GM12878 (cell line): ENCODE measurements around the gene ZPR1. TPM values are rescaled to one million over a fixed set of nuclear protein-coding genes. Genes with fewer than 3 reads are reported as not detected.

ENCODE experiments used
- ATAC-seq: fragments of 200-7000 bp; cut with Tn5 transposase; 3 replicates; pipeline ENCODE4 v1.9.1; 2020; ENCODE audit warnings: mild to moderate bottlenecking, moderate library complexity
- BruUV-seq: library from RNA; stranded (reverse); fragments of 400-500 nt; replicated peaks from 2 replicates; lab custom pipeline; 2021; lab: Mats Ljungman, UMichigan
- CTCF ChIA-PET: fragments of 300-600 bp; sonication (Branson Sonifier 250); formaldehyde crosslinking; extraction: SDS; loops from one replicate; lab custom pipeline; 2021; ENCODE audit warnings: inconsistent platforms; lab: Yijun Ruan, JAX
- POLR2A ChIA-PET: fragments of 350-600 bp; formaldehyde crosslinking; extraction: SDS; loops from one replicate; lab custom pipeline; 2021; ENCODE audit warnings: inconsistent platforms; lab: Charles Lee
- RAD21 ChIA-PET: fragments of 300-600 bp; sonication (Branson Sonifier 250); formaldehyde crosslinking; loops from one replicate; lab custom pipeline; 2023; ENCODE audit warnings: antibody characterized with exemption; ENCODE audit not compliant: unreplicated experiment; lab: Charles Lee
- SMC1A ChIA-PET: fragments of 300-600 bp; sonication (Branson Sonifier 250); formaldehyde crosslinking; loops from one replicate; lab custom pipeline; 2023; ENCODE audit not compliant: unreplicated experiment, uncharacterized antibody; lab: Charles Lee
- DNase-seq: peaks from one replicate; pipeline ENCODE4 v3.0.0-alpha.2; 2011; ENCODE audit warnings: low read depth, low spot score
- FAIRE-seq: peaks from 3 replicates; lab custom pipeline; 2011; peaks lifted over from hg19 to GRCh38; lab: Jason Lieb, UNC
- H2AFZ ChIP-seq: 2 replicates; pipeline ENCODE4 v1.6.0; 2011; ENCODE audit warnings: low read depth, low read length, control low read depth; ENCODE audit not compliant: control insufficient read depth
- H3K27ac ChIP-seq: 2 replicates; pipeline ENCODE4 v1.5.1; 2011; ENCODE audit warnings: control low read depth; ENCODE audit not compliant: control insufficient read depth, insufficient read depth
- H3K27me3 ChIP-seq, 2 experiments: replicated peaks in 1 of 2; 2 replicates each; pipeline versions ENCODE4 v1.6.0 to v1.6.1; 2011; ENCODE audit warnings: low read length in 1 of 2; ENCODE audit not compliant: control insufficient read depth in 2 of 2, insufficient read depth in 2 of 2
- H3K36me3 ChIP-seq, 2 experiments: 2 replicates each; pipeline ENCODE4 v1.5.1; 2011; ENCODE audit warnings: low read length in 1 of 2; ENCODE audit not compliant: control insufficient read depth in 2 of 2, insufficient read depth in 2 of 2
- H3K4me1 ChIP-seq: 2 replicates; pipeline ENCODE4 v1.6.1; 2011; ENCODE audit warnings: mild to moderate bottlenecking, low read length, moderate library complexity, mixed read lengths; ENCODE audit not compliant: control insufficient read depth, insufficient read depth
- H3K4me2 ChIP-seq: 2 replicates; pipeline ENCODE4 v1.6.0; 2011; ENCODE audit warnings: control low read depth; ENCODE audit not compliant: control insufficient read depth, insufficient read depth
- H3K4me3 ChIP-seq: fragments of 200-600 bp; sonication (generic); 2 replicates; pipeline ENCODE4 v1.5.1; 2016
- H3K79me2 ChIP-seq: 2 replicates; pipeline ENCODE4 v1.6.0; 2011; ENCODE audit warnings: low read length; ENCODE audit not compliant: control insufficient read depth, insufficient read depth
- H3K9ac ChIP-seq: 2 replicates; pipeline ENCODE4 v1.8.0; 2011; ENCODE audit warnings: low read length, control low read depth, mixed read lengths; ENCODE audit not compliant: control insufficient read depth, insufficient read depth
- H3K9me3 ChIP-seq: replicated peaks from 3 replicates; pipeline ENCODE4 v1.5.1; 2011; ENCODE audit warnings: mild to moderate bottlenecking, low read length; ENCODE audit not compliant: control insufficient read depth, insufficient read depth
- H4K20me1 ChIP-seq: 2 replicates; pipeline ENCODE4 v1.6.0; 2011; ENCODE audit not compliant: control insufficient read depth, insufficient read depth
- ESRRA ChIP-seq: IDR thresholded peaks from 2 replicates; pipeline ENCODE4 v1.6.1; 2012; ENCODE audit warnings: mild to moderate bottlenecking, low read length, improper control_type of control experiment
- HDAC6 ChIP-seq: fragments of 200-600 bp; sonication (generic); IDR thresholded peaks from one replicate; pipeline ENCODE4 v1.8.0; 2017; ENCODE audit warnings: antibody characterized with exemption; ENCODE audit not compliant: unreplicated experiment
- KAT2A ChIP-seq: conservative IDR thresholded peaks from 2 replicates; pipeline ENCODE4 v1.6.1; 2011; ENCODE audit warnings: low read depth, low read length; ENCODE audit not compliant: control insufficient read depth
- POLR2A ChIP-seq: IDR thresholded peaks from 2 replicates; pipeline ENCODE4 v1.6.1; 2011; ENCODE audit warnings: low read depth, mild to moderate bottlenecking, low read length
- RAD21 ChIP-seq: IDR thresholded peaks from 2 replicates; pipeline ENCODE4 v1.6.1; 2011; ENCODE audit warnings: mild to moderate bottlenecking, low read depth, low read length, moderate library complexity; ENCODE audit not compliant: insufficient read depth
- RUNX3 ChIP-seq: IDR thresholded peaks from 2 replicates; pipeline ENCODE4 v1.6.1; 2012; ENCODE audit warnings: low read length, inconsistent platforms
- SMC3 ChIP-seq: IDR thresholded peaks from 2 replicates; pipeline ENCODE4 v1.6.1; 2011; ENCODE audit warnings: low read length, improper control_type of control experiment, borderline replicate concordance
- STAT3 ChIP-seq: IDR thresholded peaks from 2 replicates; pipeline ENCODE4 v1.6.1; 2011; ENCODE audit warnings: low read depth, low read length, improper control_type of control experiment
- SUPT20H ChIP-seq: IDR thresholded peaks from 2 replicates; pipeline ENCODE4 v1.6.1; 2011; ENCODE audit warnings: low read depth, mild to moderate bottlenecking, low read length, moderate library complexity, borderline replicate concordance; ENCODE audit not compliant: control insufficient read depth
- SUZ12 ChIP-seq: fragments of 200-600 bp; sonication (generic); IDR thresholded peaks from one replicate; pipeline ENCODE4 v1.6.1; 2018; ENCODE audit warnings: antibody characterized with exemption, mild to moderate bottlenecking; ENCODE audit not compliant: unreplicated experiment
- TARDBP ChIP-seq: IDR thresholded peaks from 2 replicates; pipeline ENCODE4 v1.6.1; 2016; ENCODE audit warnings: borderline replicate concordance
- TCF12 ChIP-seq: IDR thresholded peaks from 2 replicates; pipeline ENCODE4 v1.6.1; 2011; ENCODE audit warnings: low read depth, mild to moderate bottlenecking, low read length
- ZNF217 ChIP-seq: fragments of 450-650 bp; IDR thresholded peaks from 2 replicates; pipeline ENCODE4 v1.6.1; 2017; ENCODE audit warnings: antibody characterized with exemption, mild to moderate bottlenecking
- WGBS: methylation state at CpG from one replicate; pipeline ENCODE4 v1.1.6; 2016; ENCODE audit warnings: low lambda C conversion rate; ENCODE audit not compliant: insufficient replicate concordance, insufficient coverage; ENCODE audit errors: missing lambda C conversion rate; 5-methylcytosine and 5-hydroxymethylcytosine counted together
- in situ Hi-C: fragments of 300-500 bp; cut with MboI; formaldehyde crosslinking; loops from 9 replicates; pipeline ENCODE4 v1.14.3; 2018; ENCODE audit warnings: mixed read lengths
- intact Hi-C: fragments of 100-400 bp; cut with micrococcal nuclease; formaldehyde crosslinking; loops from one replicate; pipeline ENCODE4 v1.14.2; 2022; ENCODE audit not compliant: unreplicated experiment
- polyA plus RNA-seq, 11 experiments: library from polyadenylated mRNA; depleted of rRNA in 4 of 11; unstranded in 6 of 11; stranded (reverse) in 5 of 11; fragments of >200 nt; fragmentation: Nextera tagmentation in 4 of 11; fragmentation: Illumina TruSeq in 1 of 11; extraction: Ambion mirVana in 4 of 11; extraction: Trizol in 1 of 11; gene quantifications; 1 replicate in 1 of 11; 2 replicates in 10 of 11; pipeline versions ENCODE4 v1.2.1 to v1.2.3, GENCODE V29; 2011 to 2016; ENCODE audit warnings: inconsistent platforms in 2 of 11, missing spikeins in 2 of 11, low read depth in 1 of 11
- total RNA-seq, 4 experiments: library from RNA; depleted of rRNA in 3 of 4; stranded (reverse); fragments of >200 nt in 3 of 4; fragmentation: Illumina TruSeq in 1 of 4; extraction: Trizol in 1 of 4; gene quantifications; 2 replicates each; pipeline versions ENCODE4 v1.2.1 to v1.2.3, GENCODE V29; 2013 to 2021
- TF ChIP-seq, protein P1 (sequence below): IDR thresholded peaks from 2 replicates; pipeline ENCODE4 v1.6.1; 2012; ENCODE audit warnings: low read depth, low read length, improper control_type of control experiment
- TF ChIP-seq, protein P2 (sequence below): fragments of 450-650 bp; IDR thresholded peaks from 2 replicates; pipeline ENCODE4 v1.6.1; 2017; ENCODE audit warnings: mild to moderate bottlenecking, moderate library complexity
- TF ChIP-seq, protein P3 (sequence below): IDR thresholded peaks from 2 replicates; pipeline ENCODE4 v1.6.1; 2011; ENCODE audit warnings: mild to moderate bottlenecking, low read depth, low read length, moderate library complexity; ENCODE audit not compliant: insufficient replicate concordance
- TF ChIP-seq, protein P4 (sequence below): IDR thresholded peaks from 2 replicates; pipeline ENCODE4 v1.6.1; 2011; ENCODE audit warnings: low read depth, low read length, improper control_type of control experiment, borderline replicate concordance

Gene ZPR1
- total and polyA plus RNA-seq, 10 of the 15 experiments (the other 5 are each of a cell fraction or from before 2014, with no cell fraction given): 9.3 to 89.7 (median 54.7) TPM

DNA sequence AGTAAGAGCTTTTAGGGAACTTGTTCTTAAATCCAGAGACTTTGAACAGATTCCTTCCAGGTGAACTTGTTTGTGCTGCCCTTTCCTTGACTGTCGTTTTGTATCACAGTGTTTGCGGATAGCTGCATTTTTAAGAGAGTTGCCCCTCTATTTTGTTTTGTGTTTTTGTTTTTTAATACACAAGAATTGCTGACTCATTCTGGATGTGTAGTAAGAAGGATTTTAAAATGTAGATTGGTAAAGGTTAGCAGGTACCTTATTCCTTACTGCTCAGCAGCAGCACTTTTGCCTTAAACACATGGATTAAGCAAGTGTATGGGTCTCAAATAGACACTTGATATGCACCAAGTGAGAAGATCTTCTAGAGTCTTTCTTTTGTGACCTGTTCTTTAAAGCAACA lies 12.8 kb upstream of the ZPR1 start:
- Histone ChIP-seq H3K79me2 (no peaks in the 10 kb centered on the region), H3K27ac (no peak overlapping the region), H3K4me3 (no peak overlapping the region), H3K4me1 (no peaks in the 10 kb centered on the region), H3K9me3 (no peaks in the 10 kb centered on the region), H3K9ac (no peak overlapping the region), H3K27me3 (no peaks in the 10 kb centered on the region; a peak in 2 of 4 replicates), H3K36me3 (no peaks in the 10 kb centered on the region), H4K20me1 (no peaks in the 10 kb centered on the region), H3K4me2 (no peak overlapping the region), H2AFZ (no peak overlapping the region)
- intact Hi-C loops (no loop called here), in situ Hi-C loops (no loop called here)
- FAIRE-seq (no peak), DNase-seq (no peak), ATAC-seq (no peak)
- CTCF ChIA-PET: interaction anchor here (0.7 to 1.5 kb wide), 4 partner anchors 9 to 296 kb away, joined by 3 to 5 read pairs (median 4); partner anchors contain the start of gene APOA5
- no peak for TF ChIP-seq TARDBP
- TF ChIP-seq, protein P1, sequence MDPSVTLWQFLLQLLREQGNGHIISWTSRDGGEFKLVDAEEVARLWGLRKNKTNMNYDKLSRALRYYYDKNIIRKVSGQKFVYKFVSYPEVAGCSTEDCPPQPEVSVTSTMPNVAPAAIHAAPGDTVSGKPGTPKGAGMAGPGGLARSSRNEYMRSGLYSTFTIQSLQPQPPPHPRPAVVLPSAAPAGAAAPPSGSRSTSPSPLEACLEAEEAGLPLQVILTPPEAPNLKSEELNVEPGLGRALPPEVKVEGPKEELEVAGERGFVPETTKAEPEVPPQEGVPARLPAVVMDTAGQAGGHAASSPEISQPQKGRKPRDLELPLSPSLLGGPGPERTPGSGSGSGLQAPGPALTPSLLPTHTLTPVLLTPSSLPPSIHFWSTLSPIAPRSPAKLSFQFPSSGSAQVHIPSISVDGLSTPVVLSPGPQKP: no peak
- no peak for TF ChIP-seq ESRRA
- TF ChIP-seq RUNX3: no peak
- TF ChIP-seq STAT3: no peak
- no peak for TF ChIP-seq SUPT20H
- TF ChIP-seq KAT2A: no peak
- TF ChIP-seq, protein P2, sequence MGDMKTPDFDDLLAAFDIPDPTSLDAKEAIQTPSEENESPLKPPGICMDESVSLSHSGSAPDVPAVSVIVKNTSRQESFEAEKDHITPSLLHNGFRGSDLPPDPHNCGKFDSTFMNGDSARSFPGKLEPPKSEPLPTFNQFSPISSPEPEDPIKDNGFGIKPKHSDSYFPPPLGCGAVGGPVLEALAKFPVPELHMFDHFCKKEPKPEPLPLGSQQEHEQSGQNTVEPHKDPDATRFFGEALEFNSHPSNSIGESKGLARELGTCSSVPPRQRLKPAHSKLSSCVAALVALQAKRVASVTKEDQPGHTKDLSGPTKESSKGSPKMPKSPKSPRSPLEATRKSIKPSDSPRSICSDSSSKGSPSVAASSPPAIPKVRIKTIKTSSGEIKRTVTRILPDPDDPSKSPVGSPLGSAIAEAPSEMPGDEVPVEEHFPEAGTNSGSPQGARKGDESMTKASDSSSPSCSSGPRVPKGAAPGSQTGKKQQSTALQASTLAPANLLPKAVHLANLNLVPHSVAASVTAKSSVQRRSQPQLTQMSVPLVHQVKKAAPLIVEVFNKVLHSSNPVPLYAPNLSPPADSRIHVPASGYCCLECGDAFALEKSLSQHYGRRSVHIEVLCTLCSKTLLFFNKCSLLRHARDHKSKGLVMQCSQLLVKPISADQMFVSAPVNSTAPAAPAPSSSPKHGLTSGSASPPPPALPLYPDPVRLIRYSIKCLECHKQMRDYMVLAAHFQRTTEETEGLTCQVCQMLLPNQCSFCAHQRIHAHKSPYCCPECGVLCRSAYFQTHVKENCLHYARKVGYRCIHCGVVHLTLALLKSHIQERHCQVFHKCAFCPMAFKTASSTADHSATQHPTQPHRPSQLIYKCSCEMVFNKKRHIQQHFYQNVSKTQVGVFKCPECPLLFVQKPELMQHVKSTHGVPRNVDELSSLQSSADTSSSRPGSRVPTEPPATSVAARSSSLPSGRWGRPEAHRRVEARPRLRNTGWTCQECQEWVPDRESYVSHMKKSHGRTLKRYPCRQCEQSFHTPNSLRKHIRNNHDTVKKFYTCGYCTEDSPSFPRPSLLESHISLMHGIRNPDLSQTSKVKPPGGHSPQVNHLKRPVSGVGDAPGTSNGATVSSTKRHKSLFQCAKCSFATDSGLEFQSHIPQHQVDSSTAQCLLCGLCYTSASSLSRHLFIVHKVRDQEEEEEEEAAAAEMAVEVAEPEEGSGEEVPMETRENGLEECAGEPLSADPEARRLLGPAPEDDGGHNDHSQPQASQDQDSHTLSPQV: no peak
- no peak for TF ChIP-seq SUZ12
- TF ChIP-seq TCF12: no peak
- TF ChIP-seq, protein P3, sequence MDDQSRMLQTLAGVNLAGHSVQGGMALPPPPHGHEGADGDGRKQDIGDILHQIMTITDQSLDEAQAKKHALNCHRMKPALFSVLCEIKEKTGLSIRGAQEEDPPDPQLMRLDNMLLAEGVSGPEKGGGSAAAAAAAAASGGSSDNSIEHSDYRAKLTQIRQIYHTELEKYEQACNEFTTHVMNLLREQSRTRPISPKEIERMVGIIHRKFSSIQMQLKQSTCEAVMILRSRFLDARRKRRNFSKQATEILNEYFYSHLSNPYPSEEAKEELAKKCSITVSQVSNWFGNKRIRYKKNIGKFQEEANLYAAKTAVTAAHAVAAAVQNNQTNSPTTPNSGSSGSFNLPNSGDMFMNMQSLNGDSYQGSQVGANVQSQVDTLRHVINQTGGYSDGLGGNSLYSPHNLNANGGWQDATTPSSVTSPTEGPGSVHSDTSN: no peak
- no peak for TF ChIP-seq POLR2A
- no peak for TF ChIP-seq RAD21
- no peak for TF ChIP-seq SMC3
- TF ChIP-seq ZNF217: no peak
- TF ChIP-seq, protein P4, sequence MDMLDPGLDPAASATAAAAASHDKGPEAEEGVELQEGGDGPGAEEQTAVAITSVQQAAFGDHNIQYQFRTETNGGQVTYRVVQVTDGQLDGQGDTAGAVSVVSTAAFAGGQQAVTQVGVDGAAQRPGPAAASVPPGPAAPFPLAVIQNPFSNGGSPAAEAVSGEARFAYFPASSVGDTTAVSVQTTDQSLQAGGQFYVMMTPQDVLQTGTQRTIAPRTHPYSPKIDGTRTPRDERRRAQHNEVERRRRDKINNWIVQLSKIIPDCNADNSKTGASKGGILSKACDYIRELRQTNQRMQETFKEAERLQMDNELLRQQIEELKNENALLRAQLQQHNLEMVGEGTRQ: no peak
- no peak for TF ChIP-seq HDAC6
- POLR2A ChIA-PET: no interaction called here
- SMC1A ChIA-PET: interaction anchor here (1.3 kb wide), 1 partner anchor 35 kb away, joined by 5 read pairs; no protein-coding TSS in a partner anchor
- RAD21 ChIA-PET: no interaction called here
- 96% methylated on average over 2 of the region's 2 CpGs for WGBS
- no TSS peak for BruUV-seq
